H4 (cell line): Measurements from ENCODE around the gene COL13A1. TPM values are rescaled to one million over a fixed set of nuclear protein-coding genes. Genes with fewer than 3 reads are reported as not detected.

ENCODE experiments used
- total RNA-seq: library from RNA; depleted of rRNA; stranded (reverse); fragments of >200 nt; shearing (Covaris generic); gene quantifications from 2 replicates; pipeline ENCODE4 v1.2.3, GENCODE V29; 2014; rRNA removed

The COL13A1 gene
- total RNA-seq, 1 experiment from 2014 or later: 0.50 TPM

Other genes starting within 250 kb of the COL13A1 start
- gene NEUROG3, start 228.5 kb upstream of the COL13A1 start, total RNA-seq: 0.14 TPM in 1 of 2 replicates, not detected in the other
- 1.7 and 3.3 TPM in 2 replicates for gene FAM241B, start 171.7 kb upstream of the COL13A1 start, total RNA-seq